Subcutaneous adipose tissue (tissue), 4 donors: Measurements from ENCODE around the gene MZB1. TPM values are rescaled to one million over a fixed set of nuclear protein-coding genes. Genes with fewer than 3 reads are reported as not detected.

Experiments
- CTCF ChIP-seq: fragments of 450-650 bp; IDR thresholded peaks from one replicate; pipeline ENCODE4 v1.5.1; 2016; ENCODE audit warnings: low read depth, mild to moderate bottlenecking, control low read depth, antibody characterized with exemption, moderate library complexity
- total RNA-seq, 4 donors: library from RNA; depleted of rRNA; stranded (reverse); fragments of >200 nt; gene quantifications; one replicate each; pipeline ENCODE4 v1.1.0, GENCODE V29; 2016

MZB1 gene
- total RNA-seq, 4 donors from 2014 or later, result 2.1 TPM; not detected in 3

- no peak for TF ChIP-seq CTCF
Observed at GRCh38 chr5:139377226-139377625, 12.5 kb downstream of the MZB1 start.

- no peak for TF ChIP-seq CTCF
Observed at GRCh38 chr5:139376364-139376763, 13.3 kb downstream of the MZB1 start.

- no peak for TF ChIP-seq CTCF
Observed at GRCh38 chr5:139374909-139375308, 14.8 kb downstream of the MZB1 start.

- TF ChIP-seq CTCF, result no peak
Observed at GRCh38 chr5:139371482-139372435, 18.0 kb downstream of the MZB1 start.

- no peak for TF ChIP-seq CTCF
Observed at GRCh38 chr5:139369181-139369580, 20.5 kb downstream of the MZB1 start.

GRCh38 chr5:139368613-139369012, 21.1 kb downstream of the MZB1 start:
- no peak for TF ChIP-seq CTCF

GRCh38 chr5:139364466-139364865, 25.2 kb downstream of the MZB1 start:
- no peak for TF ChIP-seq CTCF
